Activated CD4-positive, alpha-beta T cell treated with anti-CD3 and anti-CD28 coated beads for 36 hours (primary cell): ENCODE measurements around the gene PLK4. TPM values are rescaled to one million over a fixed set of nuclear protein-coding genes. Genes with fewer than 3 reads are reported as not detected.
A peak's percentile ranks its signal among the peaks of the same experiment; 100 is the strongest.
"Not testable (repeated sequence)": the region's sequence is repeated elsewhere in the genome, so short reads cannot be mapped to it uniquely, and the experiment has no call there.

Source experiments
- ATAC-seq: fragments of 200-7000 bp; cut with Tn5 transposase; one replicate; pipeline ENCODE4 v1.10.0; 2021; ENCODE audit warnings: mild to moderate bottlenecking, moderate library complexity
- CTCF ChIA-PET: fragments of 350-600 bp; sonication (Branson Sonifier 250); formaldehyde crosslinking; loops from one replicate; lab custom pipeline; 2021; ENCODE audit warnings: antibody characterized with exemption; lab: Charles Lee
- POLR2A ChIA-PET: fragments of 350-600 bp; sonication (Branson Sonifier 250); formaldehyde crosslinking; loops from one replicate; lab custom pipeline; 2021; ENCODE audit warnings: antibody characterized with exemption, inconsistent platforms; lab: Charles Lee
- DNase-seq: peaks from one replicate; pipeline ENCODE4 v3.0.0-alpha.2; 2020
- H3K27ac Mint-ChIP-seq: one replicate; pipeline ENCODE4 v1.8.0; 2021; ENCODE audit warnings: mixed read lengths
- H3K27me3 Mint-ChIP-seq: one replicate; pipeline ENCODE4 v1.8.0; 2021; ENCODE audit warnings: mixed read lengths
- H3K36me3 Mint-ChIP-seq: one replicate; pipeline ENCODE4 v1.8.0; 2021; ENCODE audit warnings: low read depth, mixed read lengths
- H3K4me1 Mint-ChIP-seq: one replicate; pipeline ENCODE4 v1.8.0; 2021; ENCODE audit warnings: mixed read lengths
- H3K4me3 Mint-ChIP-seq: one replicate; pipeline ENCODE4 v1.8.0; 2021; ENCODE audit warnings: mild to moderate bottlenecking, moderate library complexity, mixed read lengths
- H3K9me3 Mint-ChIP-seq: one replicate; pipeline ENCODE4 v1.8.0; 2021; ENCODE audit warnings: low read depth, mixed read lengths
- intact Hi-C, 2 experiments: fragments of 100-400 bp; cut with DNase I in 1 of 2; cut with micrococcal nuclease in 1 of 2; formaldehyde crosslinking; loops; one replicate each; pipeline versions ENCODE4 v1.14.2 to v1.15.1; 2022 to 2024; cut with DNase I, micrococcal nuclease
- total RNA-seq, 2 experiments: library from RNA; stranded (reverse); gene quantifications; one replicate each; pipeline ENCODE4 v1.2.3, GENCODE V29; 2021

PLK4 gene
- total RNA-seq, 2 experiments from 2014 or later: 44.4 to 52.3 TPM

DNA sequence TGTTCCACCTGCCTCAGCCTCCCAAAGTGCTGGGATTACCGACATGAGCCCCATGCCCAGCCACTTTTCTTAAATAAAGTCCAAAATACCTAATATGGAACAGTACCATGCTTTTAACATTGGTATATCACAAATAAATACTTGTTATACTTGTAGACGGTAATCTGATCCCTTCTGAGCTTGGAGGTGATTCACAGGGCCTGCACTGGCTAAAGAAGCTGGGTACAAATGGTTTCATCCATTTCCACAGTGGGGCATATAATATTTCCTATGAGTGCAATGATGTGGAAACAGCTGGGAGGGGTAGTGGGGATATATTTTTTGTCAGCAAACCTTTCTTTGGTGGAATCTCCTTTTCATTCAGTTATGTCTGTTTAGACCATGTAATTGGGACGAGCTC lies 35.8 kb downstream of the PLK4 start:
- intact Hi-C loops: no loop called here
- peaks cover 16% of the 10 kb centered on the region for H3K36me3 Mint-ChIP-seq
- no peak for DNase-seq

DNA sequence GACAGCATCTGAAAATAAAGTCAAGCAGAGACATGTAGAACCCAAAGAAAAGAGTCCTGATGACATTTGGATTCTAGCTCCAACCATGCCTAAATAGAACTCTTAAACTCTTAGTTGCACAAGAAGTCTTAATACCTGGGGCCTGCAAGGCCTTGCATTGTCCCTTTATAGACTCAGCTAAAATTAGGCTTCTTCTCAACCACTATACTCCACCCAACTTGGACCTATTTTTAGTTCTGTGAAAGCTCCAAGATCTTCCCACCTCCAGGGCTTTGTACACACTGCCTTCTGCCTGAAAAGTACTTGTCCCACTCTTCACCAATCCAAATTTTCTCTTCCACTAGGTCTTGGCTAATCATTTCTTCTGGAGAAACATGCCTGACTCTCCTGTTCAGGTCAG lies 36.5 kb downstream of the PLK4 start:
- peaks cover 18% of the 10 kb centered on the region for H3K36me3 Mint-ChIP-seq
- H3K4me3 Mint-ChIP-seq: no peak overlapping the region
- ChIA-PET CTCF (no interaction called here), POLR2A (interaction anchor here (0.6 kb wide), 1 partner anchor 96 kb away, joined by 5 read pairs; no protein-coding TSS in a partner anchor)
- no peak for DNase-seq
- H3K9me3 Mint-ChIP-seq: no peaks in the 10 kb centered on the region
- H3K27ac Mint-ChIP-seq: no peak overlapping the region
- no peak for ATAC-seq
- no peaks in the 10 kb centered on the region for H3K4me1 Mint-ChIP-seq
- H3K27me3 Mint-ChIP-seq: no peaks in the 10 kb centered on the region
- intact Hi-C loops: no loop called here

More for the DNA sequence above, 35.8 kb downstream of the PLK4 start:
- H3K4me1 Mint-ChIP-seq: no peaks in the 10 kb centered on the region
- H3K27me3 Mint-ChIP-seq: no peaks in the 10 kb centered on the region
- H3K4me3 Mint-ChIP-seq: no peak overlapping the region
- H3K9me3 Mint-ChIP-seq: no peaks in the 10 kb centered on the region
- no peak for ATAC-seq
- ChIA-PET CTCF (no interaction called here), POLR2A (interaction anchor here (0.6 kb wide), 1 partner anchor 96 kb away, joined by 5 read pairs; no protein-coding TSS in a partner anchor)
- no peak overlapping the region for H3K27ac Mint-ChIP-seq

DNA sequence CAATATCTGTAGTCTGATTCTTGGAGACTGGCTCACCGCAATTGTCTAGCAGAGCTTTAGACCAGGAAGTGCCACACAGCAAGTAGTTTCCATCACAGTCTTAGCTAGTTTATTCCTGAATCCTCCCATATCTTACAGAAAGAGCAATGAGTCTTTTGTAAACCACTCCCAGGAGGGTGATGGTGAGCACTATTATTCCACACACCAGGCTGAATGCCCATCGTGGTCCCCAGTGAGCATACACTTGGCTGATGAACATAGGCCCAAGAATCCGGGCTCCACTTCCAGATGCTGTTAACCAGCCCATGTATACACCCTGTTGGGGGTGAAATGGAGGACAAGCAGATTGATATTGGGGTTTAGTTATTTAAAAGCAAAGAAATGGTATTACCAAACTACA lies 39.8 kb downstream of the PLK4 start:
- no peak for ATAC-seq
- H3K4me3 Mint-ChIP-seq: no peak overlapping the region
- H3K9me3 Mint-ChIP-seq: no peaks in the 10 kb centered on the region
- intact Hi-C loops: no loop called here
- no peaks in the 10 kb centered on the region for H3K4me1 Mint-ChIP-seq
- peaks cover 33% of the 10 kb centered on the region for H3K36me3 Mint-ChIP-seq
- ChIA-PET CTCF (interaction anchor here (0.8 kb wide), 1 partner anchor 43 kb away, joined by 3 read pairs; no protein-coding TSS in a partner anchor), POLR2A (no interaction called here)
- H3K27me3 Mint-ChIP-seq: no peaks in the 10 kb centered on the region
- DNase-seq: no peak
- no peak overlapping the region for H3K27ac Mint-ChIP-seq

DNA sequence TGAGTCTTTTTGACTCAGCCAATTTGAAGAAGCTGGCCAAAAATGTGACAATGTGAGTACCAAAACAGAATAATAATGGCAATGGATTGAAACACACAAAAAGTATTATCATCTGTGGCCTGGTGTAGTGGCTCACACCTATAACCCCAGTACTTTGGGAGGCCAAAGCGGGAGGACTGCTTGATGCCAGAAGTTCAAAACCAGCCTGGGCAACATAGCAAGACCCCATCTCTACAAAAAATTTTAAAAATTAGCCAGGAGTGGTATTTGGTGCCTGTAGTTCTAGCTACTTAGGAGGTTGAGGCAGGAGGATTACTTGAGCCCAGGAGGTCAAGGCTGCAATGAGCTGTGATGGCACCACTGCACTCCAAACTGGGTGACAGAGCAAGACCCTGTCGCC lies 41.5 kb downstream of the PLK4 start:
- intact Hi-C loops: no loop called here
- H3K4me3 Mint-ChIP-seq: no peak overlapping the region
- no peak for ATAC-seq
- H3K36me3 Mint-ChIP-seq: peaks cover 44% of the 10 kb centered on the region
- no peak for DNase-seq
- no peak overlapping the region for H3K27ac Mint-ChIP-seq
- ChIA-PET POLR2A (interaction anchor here (1.0 kb wide), 1 partner anchor 13 kb away, joined by 3 read pairs; no protein-coding TSS in a partner anchor), CTCF (no interaction called here)
- no peaks in the 10 kb centered on the region for H3K27me3 Mint-ChIP-seq
- no peaks in the 10 kb centered on the region for H3K4me1 Mint-ChIP-seq
- peaks cover 4% of the 10 kb centered on the region for H3K9me3 Mint-ChIP-seq

DNA sequence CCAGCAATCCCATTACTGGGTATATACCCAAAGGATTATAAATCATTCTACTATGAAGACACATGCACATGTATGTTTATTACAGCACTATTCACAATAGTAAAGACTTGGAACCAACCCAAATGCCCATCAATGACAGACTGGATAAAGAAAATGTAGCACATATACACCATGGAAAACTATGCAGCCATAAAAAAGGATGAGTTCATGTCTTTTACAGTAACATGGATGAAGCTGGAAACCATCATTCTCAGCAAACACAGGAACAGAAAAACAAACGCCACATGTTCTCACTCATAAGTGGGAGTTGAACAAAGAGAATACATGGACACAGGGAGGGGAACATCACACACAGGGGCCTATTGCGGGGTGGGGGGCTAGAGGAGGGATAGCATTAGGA lies 45.0 kb downstream of the PLK4 start:
- H3K4me3 Mint-ChIP-seq, POLR2A ChIA-PET, H3K9me3 Mint-ChIP-seq, H3K27ac Mint-ChIP-seq, DNase-seq, ATAC-seq, H3K4me1 Mint-ChIP-seq, H3K27me3 Mint-ChIP-seq, CTCF ChIA-PET, intact Hi-C loops: not testable (repeated sequence)
- peaks cover 46% of the 10 kb centered on the region for H3K36me3 Mint-ChIP-seq

DNA sequence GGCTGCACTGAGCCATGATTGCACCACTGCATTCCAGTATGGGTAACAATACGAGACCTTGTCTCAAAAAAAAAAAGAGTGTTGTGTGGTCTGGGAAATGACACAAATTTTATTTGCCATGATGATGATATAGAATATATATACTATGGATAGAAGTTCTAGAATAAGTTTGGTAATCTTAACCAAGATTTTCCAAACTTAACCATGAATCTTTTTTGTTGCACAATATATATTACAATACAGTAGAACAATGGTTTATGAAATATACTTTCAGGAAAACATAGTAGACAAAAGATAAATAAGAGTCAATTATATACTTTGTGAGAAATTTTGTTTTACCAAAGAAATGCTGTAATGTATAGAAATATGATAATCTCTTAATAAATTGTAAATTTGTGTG lies 49.5 kb downstream of the PLK4 start:
- Mint-ChIP-seq H3K27ac (no peak overlapping the region), H3K36me3 (peaks cover 30% of the 10 kb centered on the region), H3K4me1 (no peaks in the 10 kb centered on the region), H3K27me3 (no peaks in the 10 kb centered on the region), H3K4me3 (no peak overlapping the region), H3K9me3 (peaks cover 4% of the 10 kb centered on the region)
- DNase-seq (no peak), ATAC-seq (no peak)
- ChIA-PET CTCF (no interaction called here), POLR2A (no interaction called here)
- intact Hi-C loops: no loop called here

DNA sequence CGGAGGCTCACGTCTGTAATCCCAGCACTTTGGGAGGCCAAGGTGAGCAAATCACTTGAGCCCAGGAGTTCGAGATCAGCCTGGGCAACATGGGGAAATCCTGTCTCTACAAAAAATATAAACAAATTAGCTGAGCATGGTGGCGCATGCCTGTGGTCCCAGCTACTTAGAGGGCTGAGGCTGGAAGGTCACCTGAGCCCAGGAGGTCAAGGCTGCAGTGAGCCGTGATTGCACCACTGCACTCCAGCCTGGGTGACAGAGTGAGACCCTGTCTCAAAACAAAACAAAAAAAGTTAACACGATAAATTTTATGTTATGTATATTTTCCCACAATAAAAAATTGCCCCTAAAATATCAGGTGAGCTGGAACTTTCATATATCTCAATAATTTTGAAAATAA lies 51.1 kb downstream of the PLK4 start:
- peaks cover 15% of the 10 kb centered on the region for H3K36me3 Mint-ChIP-seq
- H3K27ac Mint-ChIP-seq, H3K27me3 Mint-ChIP-seq, DNase-seq, H3K9me3 Mint-ChIP-seq, ATAC-seq, H3K4me3 Mint-ChIP-seq, H3K4me1 Mint-ChIP-seq, POLR2A ChIA-PET, intact Hi-C loops: not testable (repeated sequence)
- CTCF ChIA-PET: interaction anchor here (0.7 kb wide), 1 partner anchor 13 kb away, joined by 3 read pairs; no protein-coding TSS in a partner anchor

DNA sequence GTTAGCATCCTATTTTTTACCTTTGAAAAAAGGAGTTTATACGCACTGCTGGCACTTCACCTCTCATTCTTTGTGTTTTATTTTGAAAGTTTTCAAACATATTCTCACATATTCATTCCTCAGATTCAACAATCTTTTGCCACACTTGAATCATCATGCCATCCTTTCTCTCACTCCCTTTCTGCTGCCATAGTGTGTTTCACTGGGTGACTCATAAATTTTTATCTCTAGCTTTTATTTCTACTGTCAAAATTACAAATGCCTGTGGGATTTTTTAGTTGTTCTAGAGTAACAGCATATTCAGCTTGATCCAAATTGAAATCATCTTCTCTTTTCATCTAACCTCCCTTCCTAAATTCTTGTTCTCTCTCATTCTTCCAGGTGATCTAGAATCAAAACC lies 56.3 kb downstream of the PLK4 start:
- intact Hi-C loops: no loop called here
- no peaks in the 10 kb centered on the region for H3K9me3 Mint-ChIP-seq
- H3K4me3 Mint-ChIP-seq: no peak overlapping the region
- DNase-seq (no peak), ATAC-seq (peak; percentile 33)
- CTCF ChIA-PET: interaction anchor here (1.0 kb wide), 1 partner anchor 28 kb away, joined by 4 read pairs; the partner anchor contains the start of genes ABHD18 and MFSD8
- POLR2A ChIA-PET: no interaction called here
- H3K27me3 Mint-ChIP-seq: no peaks in the 10 kb centered on the region
- peaks cover 13% of the 10 kb centered on the region for H3K36me3 Mint-ChIP-seq
- peaks cover 7% of the 10 kb centered on the region for H3K4me1 Mint-ChIP-seq
- H3K27ac Mint-ChIP-seq: no peak overlapping the region

Other genes with a start within 250 kb of the PLK4 start
- under 1 TPM; 0.50 to 0.56 TPM for gene INTU, start 247.9 kb upstream of the PLK4 start, total RNA-seq
- not detected for gene SLC25A31, start 150.5 kb upstream of the PLK4 start, total RNA-seq
- 1 to 10 TPM; 2.7 to 3.0 TPM for gene HSPA4L, start 98.6 kb upstream of the PLK4 start, total RNA-seq
- gene MFSD8, start 84.3 kb downstream of the PLK4 start, total RNA-seq: 10 to 100 TPM; 10.2 to 13.8 TPM
- gene ABHD18, start 84.5 kb downstream of the PLK4 start, total RNA-seq: 10 to 100 TPM; 23.5 to 24.2 TPM
- 10 to 100 TPM; 22.1 to 26.0 TPM for gene LARP1B, start 180.4 kb downstream of the PLK4 start, total RNA-seq